Gastrocnemius medialis (tissue), 4 donors: Measurements from ENCODE around the gene PYY.

Experiments
- POLR2A ChIP-seq, 2 donors: fragments of 450-650 bp; IDR thresholded peaks; one replicate each; pipeline ENCODE4 v1.6.1; 2017; ENCODE audit warnings: antibody characterized with exemption in 2 of 2, mild to moderate bottlenecking in 2 of 2, moderate library complexity in 2 of 2
- TF ChIP-seq, protein P1 (sequence below), 5 experiments: fragments of 450-650 bp in 3 of 5; fragments of 200-600 bp in 2 of 5; sonication (generic) in 2 of 5; IDR thresholded peaks in 4 of 5; conservative IDR thresholded peaks in 1 of 5; 1 replicate in 4 of 5; 2 replicates in 1 of 5; pipeline ENCODE4 v1.5.1; 2016 to 2019; ENCODE audit warnings: antibody characterized with exemption in 5 of 5, mild to moderate bottlenecking in 3 of 5, moderate library complexity in 3 of 5

DNA sequence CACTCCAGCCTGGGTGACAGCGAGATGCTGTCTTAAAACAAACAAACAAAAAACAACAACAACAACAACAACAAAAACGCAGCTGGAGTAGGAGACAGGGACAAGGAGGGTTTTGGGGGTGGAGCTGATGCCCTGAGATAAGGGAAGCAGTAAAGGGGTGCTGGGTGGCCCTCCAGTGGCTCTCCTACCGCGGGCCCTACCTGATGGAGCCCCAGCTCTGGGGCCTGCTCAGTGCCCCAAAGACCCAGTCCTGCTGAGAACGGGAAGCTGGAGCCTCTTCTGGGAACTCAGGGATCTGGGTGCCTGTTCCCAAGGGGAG, 29.4 kb upstream of the PYY start:
- no peak for TF ChIP-seq POLR2A (IDR thresholded peaks at IDR 0.05)
- TF ChIP-seq, protein P1, sequence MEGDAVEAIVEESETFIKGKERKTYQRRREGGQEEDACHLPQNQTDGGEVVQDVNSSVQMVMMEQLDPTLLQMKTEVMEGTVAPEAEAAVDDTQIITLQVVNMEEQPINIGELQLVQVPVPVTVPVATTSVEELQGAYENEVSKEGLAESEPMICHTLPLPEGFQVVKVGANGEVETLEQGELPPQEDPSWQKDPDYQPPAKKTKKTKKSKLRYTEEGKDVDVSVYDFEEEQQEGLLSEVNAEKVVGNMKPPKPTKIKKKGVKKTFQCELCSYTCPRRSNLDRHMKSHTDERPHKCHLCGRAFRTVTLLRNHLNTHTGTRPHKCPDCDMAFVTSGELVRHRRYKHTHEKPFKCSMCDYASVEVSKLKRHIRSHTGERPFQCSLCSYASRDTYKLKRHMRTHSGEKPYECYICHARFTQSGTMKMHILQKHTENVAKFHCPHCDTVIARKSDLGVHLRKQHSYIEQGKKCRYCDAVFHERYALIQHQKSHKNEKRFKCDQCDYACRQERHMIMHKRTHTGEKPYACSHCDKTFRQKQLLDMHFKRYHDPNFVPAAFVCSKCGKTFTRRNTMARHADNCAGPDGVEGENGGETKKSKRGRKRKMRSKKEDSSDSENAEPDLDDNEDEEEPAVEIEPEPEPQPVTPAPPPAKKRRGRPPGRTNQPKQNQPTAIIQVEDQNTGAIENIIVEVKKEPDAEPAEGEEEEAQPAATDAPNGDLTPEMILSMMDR (IDR thresholded peaks at IDR 0.05 in 4 of 5, conservative IDR thresholded peaks at IDR 0.05 in 1 of 5), result no peak
